PFSK-1 (cell line): ENCODE measurements around the gene ATP2A2.

ENCODE experiments used
- SIN3A ChIP-seq: IDR thresholded peaks from 2 replicates; pipeline ENCODE4 v1.6.1; 2012; ENCODE audit warnings: mild to moderate bottlenecking, low read length, moderate library complexity, borderline replicate concordance; ENCODE audit not compliant: insufficient read depth
- TAF1 ChIP-seq: IDR thresholded peaks from 2 replicates; pipeline ENCODE4 v1.6.1; 2012; ENCODE audit warnings: low read length, control low read depth, borderline replicate concordance; ENCODE audit not compliant: insufficient read depth

DNA sequence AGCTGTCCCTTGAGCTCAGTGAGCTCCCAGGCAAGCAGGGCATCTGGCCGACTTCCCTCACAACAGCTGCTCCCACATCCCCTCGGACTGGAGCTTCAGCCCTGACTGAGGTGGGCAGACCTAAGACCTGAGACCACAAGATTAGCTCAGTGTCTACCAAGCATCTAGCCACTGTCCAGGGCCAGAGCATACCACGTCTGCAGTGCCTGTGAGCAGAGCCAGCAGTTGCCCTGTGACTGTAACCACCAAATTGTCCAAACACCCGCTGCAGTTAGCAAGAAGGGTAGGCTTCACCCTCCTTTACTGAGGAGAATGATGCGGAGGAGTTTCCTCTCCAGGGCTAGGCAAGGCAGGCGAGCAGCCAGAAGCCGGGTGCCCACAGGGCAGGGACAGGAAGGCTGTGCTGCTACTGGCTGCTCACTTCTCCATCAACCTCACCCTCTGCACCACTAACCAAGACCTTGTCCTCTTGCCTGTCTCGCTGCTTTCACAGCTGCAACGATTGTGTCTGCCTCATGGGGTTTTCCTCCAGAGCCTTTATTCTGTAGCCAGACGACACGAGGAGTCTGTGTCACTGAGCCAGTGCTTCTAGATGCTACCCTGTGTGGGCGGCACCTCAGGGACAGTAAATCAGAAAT lies 68.6 kb downstream of the ATP2A2 start:
- TF ChIP-seq SIN3A (no peak), TAF1 (no peak)
